ENCODE data around the gene IL26.

- TF ChIP-seq GATA2 (IDR thresholded peaks at IDR 0.05; ENCODE audit: low read depth, low read length) (no peak), GATA3 (IDR thresholded peaks at IDR 0.05; ENCODE audit: low read depth, low read length) (no peak)
These were observed 22.2 kb upstream of the IL26 start for GRCh38 chr12:68247785-68248184.
